Glomerular visceral epithelial cell (primary cell): ENCODE data around the gene MRPL52.
A peak's percentile ranks its signal among the peaks of the same experiment; 100 is the strongest.
"Not testable (repeated sequence)": the region's sequence is repeated elsewhere in the genome, so short reads cannot be mapped to it uniquely, and the experiment has no call there.

Source experiments
- DNase-seq: peaks from one replicate; pipeline ENCODE4 v3.0.0-alpha.2; 2016; ENCODE audit errors: extremely low spot score

Gene MRPL52

DNA sequence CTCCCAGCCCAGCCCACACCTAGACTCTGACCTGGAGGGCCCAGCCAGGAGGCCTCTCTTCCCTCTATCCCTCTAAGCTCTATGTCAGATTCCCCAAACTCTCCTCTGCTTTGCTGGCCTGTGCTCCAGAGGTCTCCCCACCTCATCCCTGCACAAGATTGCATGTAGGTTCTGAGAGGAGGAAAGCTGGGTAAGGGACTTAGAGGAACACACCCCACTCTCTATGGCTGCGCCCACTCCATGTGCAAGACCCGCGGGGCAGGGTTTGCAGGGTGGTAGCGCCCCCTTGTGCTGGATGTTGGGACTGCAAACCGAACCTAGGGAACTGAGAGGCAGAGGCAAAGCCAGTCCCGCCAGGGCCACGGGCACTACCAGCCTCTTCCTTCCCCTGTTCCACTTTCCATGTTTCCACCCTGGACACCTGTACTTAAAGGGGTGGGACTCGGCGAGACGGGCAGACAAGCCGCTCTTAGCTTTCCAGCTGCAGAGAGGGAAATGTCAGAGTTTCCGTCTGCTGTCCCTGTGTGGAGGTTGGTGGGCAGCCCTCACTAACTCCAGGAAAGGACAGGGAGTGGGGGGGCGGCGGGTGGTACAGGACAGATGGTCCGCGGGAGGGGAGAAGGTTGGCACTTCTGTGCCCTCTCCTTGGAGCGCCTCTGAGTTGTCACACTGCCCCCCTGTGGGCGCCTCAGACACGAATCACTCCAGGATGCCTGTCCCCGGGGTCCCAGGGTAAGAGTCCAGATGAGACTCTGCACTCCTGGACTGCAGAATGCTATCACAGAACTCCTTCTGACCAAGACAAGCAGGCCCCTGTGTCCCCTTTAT is 23.5 kb downstream of the MRPL52 start:
- DNase-seq, result peak; percentile 92

DNA sequence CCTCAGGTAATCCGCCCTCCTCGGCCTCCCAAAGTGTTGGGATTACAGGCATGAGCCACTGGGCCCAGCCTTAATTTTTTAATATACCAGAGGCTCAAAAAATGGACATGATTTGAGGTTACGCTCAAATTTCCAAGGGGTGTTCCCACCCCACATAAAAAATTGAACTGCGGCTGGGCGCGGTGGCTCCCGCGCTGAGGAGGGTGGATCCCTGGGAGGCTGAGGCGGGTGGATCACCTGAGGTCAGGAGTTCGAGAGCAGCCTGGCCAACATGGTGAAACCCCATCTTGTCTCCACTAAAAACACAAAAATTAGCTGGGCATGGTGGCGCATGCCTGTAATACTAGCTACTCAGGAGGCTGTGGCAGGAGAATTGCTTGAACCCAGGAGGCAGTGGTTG is 24.6 kb downstream of the MRPL52 start:
- not testable (repeated sequence) for DNase-seq

DNA sequence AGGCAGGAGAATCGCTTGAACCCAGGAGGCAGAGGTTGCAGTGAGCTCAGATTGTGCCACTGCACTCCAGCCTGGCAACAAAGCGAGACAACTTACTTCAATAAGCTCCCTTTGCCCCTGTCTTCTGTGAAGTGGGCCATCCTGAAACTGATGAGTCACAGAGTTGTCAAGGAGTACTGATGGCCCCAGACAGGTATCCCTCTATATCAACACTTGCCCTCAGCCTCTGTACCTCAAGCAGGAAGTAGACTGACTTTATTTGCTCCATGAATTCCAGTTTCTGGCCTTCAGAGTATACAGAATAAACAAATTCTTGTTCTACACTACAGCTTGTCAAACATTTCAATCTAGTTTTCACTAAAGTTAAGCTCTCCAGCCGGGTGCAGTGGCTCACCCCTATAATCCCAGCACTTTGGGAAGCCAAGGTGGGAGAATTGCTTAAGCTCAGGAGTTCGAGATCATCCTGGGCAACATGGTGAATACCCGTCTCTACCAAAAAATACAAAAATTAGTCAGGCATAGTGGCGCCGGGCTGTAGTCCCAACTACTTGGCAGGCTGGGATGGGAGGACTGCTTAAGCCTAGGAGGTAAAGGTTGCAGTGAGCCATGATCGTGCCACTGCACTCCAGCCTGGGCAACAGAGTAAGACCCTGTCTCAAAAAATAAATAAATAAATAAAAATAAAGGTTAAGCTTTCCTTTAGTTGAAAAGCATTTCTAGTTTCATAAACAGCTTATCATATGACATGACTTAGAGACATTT is 25.5 kb downstream of the MRPL52 start:
- no peak for DNase-seq

DNA sequence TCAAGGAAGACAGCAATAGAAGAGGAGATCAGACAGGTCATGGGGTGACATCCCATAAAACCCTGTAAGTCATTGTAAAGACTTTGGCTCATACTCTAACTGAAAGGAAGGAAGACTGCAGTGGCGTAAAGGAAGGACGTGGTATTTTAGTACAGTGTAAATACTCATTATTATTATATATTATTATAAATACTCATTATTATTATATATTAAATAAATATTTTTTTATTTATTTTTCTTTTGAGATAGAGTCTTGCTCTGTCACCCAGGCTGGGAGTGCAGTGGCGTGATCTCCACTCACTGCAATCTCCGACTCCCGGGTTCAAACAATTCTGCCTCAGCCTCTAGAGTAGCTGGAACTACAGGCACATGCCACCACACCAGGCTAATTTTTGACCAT is 26.7 kb downstream of the MRPL52 start:
- no peak for DNase-seq

DNA sequence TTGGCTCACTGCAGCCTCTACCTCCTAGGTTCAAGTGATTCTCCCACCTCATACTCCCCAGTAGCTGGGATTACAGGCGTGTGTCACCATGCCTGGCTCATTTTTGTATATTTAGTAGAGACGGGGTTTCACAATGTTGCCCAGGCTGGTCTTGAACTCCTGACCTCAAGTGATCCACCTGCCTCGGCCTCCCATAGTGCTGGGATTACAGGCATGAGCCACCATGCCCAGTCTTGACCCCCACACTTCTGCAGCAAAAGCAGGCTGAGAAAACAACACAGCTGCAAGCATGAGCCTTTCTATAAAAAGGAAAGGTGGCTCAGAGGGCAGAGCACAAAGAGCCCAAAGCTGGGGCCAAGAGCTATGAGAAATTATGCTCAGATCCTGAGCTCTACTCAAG is 30.7 kb downstream of the MRPL52 start:
- DNase-seq, result not testable (repeated sequence)

DNA sequence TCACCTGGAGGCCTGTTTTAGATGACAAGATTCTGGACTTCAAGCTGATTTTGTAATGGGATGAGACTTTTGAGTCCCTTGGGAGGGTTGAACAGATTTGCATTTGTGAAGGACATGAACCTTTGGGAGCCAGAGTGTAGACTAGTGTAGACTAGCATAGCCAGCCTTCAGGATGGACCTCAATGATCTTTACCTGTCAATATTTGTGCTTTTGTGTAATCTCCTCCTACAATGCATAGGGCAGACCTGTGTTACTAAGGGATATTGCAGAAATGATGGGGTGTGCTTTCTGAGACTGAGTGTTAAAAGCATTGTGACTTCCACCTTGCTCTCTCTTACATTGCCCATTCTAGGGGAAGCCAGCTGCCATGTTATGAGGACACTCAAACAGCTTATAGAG is 32.0 kb downstream of the MRPL52 start:
- no peak for DNase-seq

DNA sequence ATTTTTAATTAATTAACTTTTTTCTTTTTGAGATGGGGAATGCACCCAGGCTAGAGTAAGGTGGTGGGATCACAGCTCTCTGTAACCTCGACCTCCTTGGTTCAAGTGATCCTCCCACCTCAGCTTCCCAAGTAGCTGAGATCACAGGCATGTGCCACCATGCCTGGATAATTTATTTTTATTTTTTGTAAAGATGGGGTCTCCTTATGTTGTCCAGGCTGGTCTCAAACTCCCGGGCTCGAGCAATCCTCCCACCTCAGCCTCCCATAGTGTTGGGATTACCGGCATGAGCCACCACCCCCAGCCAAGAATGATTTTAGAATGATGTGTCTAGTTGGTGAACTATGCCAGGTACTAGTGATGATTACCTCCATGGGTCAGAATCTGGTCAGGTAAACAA is 35.3 kb downstream of the MRPL52 start:
- no peak for DNase-seq

DNA sequence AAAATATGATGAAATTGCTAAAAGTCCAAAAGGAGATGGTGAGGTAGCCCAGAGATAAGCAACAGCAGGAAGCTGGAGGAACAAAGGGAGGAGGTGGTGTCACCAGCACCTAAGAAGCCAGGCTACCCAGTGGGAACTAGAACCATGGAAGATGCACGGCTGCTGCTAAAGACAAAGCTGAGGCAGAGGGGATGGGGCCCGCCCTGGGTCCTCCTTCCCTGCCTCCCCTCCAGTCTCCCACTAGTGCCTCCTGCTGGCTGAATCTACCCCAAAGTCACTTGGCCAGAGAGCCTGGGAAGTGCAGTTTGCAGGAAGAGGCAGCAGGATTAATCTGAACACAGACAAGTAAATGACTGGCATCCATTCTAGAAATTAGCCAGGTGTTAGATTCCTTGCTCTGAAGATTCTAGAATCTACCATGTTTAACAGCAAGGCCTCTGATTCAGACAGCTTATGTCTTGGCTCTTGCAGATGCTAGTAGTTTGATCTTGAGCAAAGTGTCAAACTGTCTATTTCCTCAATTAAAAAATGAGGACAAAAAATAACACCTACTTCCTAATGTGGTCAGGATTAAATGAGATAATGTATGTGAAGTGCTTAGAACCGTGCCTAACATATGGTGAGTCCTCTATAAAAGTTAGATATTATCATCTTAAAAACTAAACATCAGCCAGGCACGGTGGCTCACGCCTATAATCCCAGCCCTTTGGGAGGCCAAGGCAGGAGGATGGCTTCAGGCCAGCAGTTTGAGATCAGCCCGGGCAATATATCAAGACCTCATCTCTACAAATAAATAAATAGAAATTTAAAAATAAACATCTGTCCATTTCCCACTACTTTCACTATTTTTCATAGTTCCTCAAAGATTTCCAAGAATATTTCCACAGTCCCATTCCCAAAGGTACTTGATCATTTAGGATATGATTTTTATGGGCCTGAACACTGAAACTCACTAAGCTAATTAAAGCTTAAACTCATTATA is 36.0 kb downstream of the MRPL52 start:
- no peak for DNase-seq

DNA sequence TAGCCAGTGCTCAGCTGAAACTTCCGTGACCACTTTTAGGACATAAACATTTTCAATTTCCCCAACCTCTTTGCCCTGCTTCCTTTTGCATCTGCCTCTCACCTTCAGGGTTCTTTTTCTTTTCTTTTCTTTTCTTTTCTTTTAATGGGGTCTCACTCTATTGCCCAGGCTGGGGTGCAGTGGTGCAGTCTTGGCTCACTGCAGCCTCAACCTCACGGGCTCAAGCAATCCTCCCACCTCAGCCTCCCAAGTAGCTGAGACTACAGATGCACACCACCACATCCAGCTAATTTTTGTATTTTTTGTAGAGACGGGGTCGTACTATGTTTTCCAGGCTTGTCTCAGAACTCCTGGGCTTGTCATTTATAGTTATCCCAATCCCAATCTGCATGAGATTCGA is 37.2 kb downstream of the MRPL52 start:
- no peak for DNase-seq

DNA sequence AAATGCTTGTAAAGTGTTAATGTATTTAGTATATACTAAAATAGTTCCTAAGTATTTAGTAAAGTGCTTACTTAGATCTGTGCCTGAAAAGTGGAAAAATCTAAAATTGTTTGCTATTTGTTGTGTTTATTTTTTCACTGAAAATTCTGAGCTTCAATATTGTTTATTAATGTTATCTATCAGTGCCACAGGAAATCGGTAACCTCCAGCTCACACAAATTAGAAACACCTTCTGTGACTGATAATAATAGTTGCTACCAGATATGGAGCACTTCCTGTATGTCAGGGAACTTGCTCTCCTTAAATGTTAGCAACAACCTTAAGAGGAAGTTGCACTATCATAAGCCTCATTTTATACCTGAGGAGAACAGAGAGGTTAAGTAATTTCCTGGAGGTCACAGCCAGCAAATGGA is 41.1 kb downstream of the MRPL52 start:
- no peak for DNase-seq

DNA sequence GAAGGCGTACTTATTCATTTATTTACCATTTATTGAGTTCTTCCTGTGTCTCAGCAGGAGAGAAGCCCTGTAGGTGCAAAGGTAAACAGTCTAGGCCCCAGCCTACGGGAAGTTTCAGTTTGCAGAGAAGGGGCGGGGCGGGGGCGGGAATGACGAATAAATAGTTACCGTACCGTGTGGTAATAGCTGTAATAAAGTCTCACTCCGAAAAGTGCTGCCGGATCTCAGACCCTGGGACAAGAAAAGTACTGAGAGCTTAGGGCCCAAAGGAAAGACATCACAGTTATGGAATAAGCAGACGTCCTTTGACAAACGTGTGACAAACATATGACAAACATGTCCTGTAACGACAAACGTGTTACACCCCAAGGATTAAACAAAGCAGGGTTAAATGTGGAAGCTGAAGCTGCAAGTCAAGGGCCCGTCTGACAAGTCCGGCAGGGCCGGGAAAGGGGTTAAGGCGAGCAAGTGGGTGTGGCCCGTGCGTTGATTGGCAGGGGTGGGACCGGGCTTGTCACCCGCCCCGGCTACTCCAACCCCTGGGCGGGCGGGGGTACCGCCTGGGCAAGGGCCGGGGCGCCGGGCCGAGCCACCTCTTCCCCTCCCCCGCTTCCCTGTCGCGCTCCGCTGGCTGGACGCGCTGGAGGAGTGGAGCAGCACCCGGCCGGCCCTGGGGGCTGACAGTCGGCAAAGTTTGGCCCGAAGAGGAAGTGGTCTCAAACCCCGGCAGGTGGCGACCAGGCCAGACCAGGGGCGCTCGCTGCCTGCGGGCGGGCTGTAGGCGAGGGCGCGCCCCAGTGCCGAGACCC is 41.7 kb downstream of the MRPL52 start, which contains the start of gene LRP10:
LRP10 (plus strand) TSS at position 517 of the 809 bp plus-strand sequence. CDS start 564 bp downstream, outside the sequence.
- peak; percentile 87 for DNase-seq

DNA sequence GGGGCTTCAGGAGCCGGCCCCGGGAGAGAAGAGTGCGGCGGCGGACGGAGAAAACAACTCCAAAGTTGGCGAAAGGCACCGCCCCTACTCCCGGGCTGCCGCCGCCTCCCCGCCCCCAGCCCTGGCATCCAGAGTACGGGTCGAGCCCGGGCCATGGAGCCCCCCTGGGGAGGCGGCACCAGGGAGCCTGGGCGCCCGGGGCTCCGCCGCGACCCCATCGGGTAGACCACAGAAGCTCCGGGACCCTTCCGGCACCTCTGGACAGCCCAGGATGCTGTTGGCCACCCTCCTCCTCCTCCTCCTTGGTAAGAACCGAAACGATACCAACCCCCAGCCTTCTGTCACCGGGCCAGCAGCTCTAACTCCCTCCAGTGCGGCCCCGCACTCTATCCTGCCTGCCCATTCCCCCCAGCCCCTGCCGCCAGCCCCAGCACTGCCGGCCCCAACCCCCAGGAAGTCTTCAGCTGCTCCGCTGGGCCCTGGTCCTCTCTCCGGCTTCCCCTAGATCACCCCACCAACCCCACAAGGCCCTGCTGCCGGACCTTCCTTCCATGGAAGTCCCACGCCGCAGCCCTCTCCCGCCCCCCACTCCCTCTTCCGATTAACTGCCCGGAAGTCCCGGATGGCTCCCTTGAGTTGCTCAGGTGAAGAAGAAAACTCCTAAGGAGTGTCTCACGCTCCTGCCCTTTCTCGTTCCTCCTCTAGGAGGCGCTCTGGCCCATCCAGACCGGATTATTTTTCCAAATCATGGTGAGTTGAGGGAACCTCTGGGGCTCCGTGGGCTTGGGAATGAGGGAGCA is 42.5 kb downstream of the MRPL52 start:
- peak; percentile 91 for DNase-seq

DNA sequence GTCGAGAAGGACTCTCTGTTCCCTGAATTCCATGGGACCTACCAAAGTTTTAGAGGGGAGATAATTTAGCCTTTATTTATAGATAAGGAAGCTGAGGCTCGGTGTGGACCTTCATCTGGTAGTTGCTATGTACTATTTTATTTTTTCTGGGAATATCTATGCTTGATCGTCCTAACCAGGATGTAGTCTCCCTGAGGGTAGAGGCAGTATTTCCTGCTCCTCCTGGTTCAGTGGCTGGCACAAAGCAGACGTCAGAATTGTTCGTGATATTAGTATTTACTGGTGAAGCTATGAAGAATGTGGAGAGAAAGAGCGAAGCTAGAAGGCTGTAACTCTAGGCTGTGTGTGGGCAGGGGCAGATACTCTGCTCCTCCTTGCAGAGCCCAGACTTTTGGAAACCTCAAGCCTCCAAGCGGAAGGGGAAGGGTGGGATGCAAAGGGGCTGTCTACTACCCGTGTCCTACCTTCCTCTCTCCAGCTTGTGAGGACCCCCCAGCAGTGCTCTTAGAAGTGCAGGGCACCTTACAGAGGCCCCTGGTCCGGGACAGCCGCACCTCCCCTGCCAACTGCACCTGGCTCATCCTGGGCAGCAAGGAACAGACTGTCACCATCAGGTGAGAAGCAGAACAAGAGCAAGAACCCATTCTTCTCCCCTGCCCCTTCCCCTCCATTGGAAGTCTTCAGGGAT is 43.3 kb downstream of the MRPL52 start:
- DNase-seq, result no peak

DNA sequence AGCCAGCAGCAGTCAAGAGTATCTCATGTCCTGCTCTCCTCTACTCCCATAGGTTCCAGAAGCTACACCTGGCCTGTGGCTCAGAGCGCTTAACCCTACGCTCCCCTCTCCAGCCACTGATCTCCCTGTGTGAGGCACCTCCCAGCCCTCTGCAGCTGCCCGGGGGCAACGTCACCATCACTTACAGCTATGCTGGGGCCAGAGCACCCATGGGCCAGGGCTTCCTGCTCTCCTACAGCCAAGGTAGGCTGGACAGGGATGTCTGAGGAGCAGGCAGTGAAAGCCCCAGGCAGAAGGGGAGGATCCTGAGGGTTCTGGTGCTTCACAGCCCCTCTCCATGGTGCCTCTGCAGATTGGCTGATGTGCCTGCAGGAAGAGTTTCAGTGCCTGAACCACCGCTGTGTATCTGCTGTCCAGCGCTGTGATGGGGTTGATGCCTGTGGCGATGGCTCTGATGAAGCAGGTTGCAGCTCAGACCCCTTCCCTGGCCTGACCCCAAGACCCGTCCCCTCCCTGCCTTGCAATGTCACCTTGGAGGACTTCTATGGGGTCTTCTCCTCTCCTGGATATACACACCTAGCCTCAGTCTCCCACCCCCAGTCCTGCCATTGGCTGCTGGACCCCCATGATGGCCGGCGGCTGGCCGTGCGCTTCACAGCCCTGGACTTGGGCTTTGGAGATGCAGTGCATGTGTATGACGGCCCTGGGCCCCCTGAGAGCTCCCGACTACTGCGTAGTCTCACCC is 45.5 kb downstream of the MRPL52 start:
- no peak for DNase-seq

DNA sequence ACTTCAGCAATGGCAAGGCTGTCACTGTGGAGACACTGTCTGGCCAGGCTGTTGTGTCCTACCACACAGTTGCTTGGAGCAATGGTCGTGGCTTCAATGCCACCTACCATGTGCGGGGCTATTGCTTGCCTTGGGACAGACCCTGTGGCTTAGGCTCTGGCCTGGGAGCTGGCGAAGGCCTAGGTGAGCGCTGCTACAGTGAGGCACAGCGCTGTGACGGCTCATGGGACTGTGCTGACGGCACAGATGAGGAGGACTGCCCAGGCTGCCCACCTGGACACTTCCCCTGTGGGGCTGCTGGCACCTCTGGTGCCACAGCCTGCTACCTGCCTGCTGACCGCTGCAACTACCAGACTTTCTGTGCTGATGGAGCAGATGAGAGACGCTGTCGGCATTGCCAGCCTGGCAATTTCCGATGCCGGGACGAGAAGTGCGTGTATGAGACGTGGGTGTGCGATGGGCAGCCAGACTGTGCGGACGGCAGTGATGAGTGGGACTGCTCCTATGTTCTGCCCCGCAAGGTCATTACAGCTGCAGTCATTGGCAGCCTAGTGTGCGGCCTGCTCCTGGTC is 46.1 kb downstream of the MRPL52 start:
- no peak for DNase-seq

DNA sequence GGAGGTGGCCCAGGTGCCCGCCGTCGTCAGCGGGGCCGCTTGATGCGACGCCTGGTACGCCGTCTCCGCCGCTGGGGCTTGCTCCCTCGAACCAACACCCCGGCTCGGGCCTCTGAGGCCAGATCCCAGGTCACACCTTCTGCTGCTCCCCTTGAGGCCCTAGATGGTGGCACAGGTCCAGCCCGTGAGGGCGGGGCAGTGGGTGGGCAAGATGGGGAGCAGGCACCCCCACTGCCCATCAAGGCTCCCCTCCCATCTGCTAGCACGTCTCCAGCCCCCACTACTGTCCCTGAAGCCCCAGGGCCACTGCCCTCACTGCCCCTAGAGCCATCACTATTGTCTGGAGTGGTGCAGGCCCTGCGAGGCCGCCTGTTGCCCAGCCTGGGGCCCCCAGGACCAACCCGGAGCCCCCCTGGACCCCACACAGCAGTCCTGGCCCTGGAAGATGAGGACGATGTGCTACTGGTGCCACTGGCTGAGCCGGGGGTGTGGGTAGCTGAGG is 47.4 kb downstream of the MRPL52 start:
- DNase-seq, result no peak

DNA sequence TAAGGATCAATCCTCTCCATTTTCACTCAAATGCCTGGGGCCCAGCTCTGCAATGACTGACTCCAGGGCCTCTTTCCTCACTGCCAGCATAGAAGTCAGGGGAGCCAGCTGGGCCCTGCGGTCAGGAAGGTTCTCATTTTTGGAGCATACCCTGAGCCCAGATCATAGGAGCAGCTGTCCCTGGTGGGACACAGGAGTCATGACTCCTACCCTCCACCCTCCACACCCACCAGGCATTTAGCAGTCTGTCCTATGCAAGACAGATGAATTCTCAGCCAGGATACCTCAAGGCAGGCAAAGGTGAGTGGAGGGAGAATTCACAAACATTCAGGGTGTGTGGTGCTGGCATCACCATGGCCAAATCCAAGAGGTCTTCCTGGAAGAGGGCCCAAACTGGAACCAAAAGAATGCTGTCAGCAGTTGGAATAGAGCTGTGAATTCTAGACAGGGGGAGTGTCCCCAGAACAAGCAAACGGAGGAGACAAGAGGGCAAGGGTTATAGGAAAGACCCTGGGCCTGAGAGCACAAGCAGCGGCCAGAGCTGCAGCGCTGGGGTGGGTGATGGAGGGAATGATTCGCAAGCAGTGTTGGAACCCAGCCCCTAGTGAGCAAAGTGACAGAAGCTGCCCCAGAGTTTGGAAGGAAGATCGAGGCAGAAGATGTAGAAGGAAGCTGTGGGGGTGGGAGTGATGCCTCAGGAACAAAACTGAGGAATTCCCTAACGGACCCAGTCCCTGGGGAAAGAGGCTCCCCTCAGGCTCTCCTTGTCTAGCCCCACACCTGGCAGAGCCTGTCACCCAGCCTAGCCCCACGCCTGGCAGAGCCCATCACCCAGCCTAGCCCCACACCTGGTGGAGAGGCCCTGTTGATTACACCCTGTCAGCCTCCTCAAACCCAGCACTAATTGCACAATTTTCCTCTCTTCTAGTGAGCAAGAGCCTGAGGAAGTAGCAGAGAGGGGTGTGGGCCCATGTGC is 48.9 kb downstream of the MRPL52 start:
- DNase-seq, result no peak
